Endothelial cell of umbilical vein (primary cell): Measurements from ENCODE around the gene CEP350. TPM values are rescaled to one million over a fixed set of nuclear protein-coding genes. Genes with fewer than 3 reads are reported as not detected.

Source experiments
- BruUV-seq: library from RNA; stranded (reverse); fragments of 400-500 nt; replicated peaks from 2 replicates; lab custom pipeline; 2021; lab: Mats Ljungman, UMichigan
- CTCF ChIA-PET: fragments of 300-600, 350-600 bp; sonication (Branson Sonifier 250); formaldehyde crosslinking; loops from one replicate; lab custom pipeline; 2021; ENCODE audit warnings: antibody characterized with exemption, inconsistent platforms; lab: Charles Lee
- POLR2A ChIA-PET: fragments of 300-600, 350-600 bp; sonication (Branson Sonifier 250); formaldehyde crosslinking; loops from one replicate; lab custom pipeline; 2021; ENCODE audit warnings: antibody characterized with exemption, inconsistent platforms; lab: Charles Lee
- DNase-seq: peaks from one replicate; pipeline ENCODE4 v3.0.0-alpha.2; 2011; ENCODE audit warnings: low read depth, low spot score
- FAIRE-seq: peaks from 2 replicates; lab custom pipeline; 2011; peaks lifted over from hg19 to GRCh38; lab: Jason Lieb, UNC
- H2AFZ ChIP-seq: 2 replicates; pipeline ENCODE4 v1.6.0; 2012; ENCODE audit warnings: low read depth, low read length, control low read depth, inconsistent platforms
- H3K27ac ChIP-seq: 2 replicates; pipeline ENCODE4 v1.5.1; 2011; ENCODE audit warnings: low read depth, mild to moderate bottlenecking, control low read depth, low read length, moderate library complexity; ENCODE audit not compliant: insufficient read depth
- H3K27me3 ChIP-seq, 2 experiments: 2 replicates each; pipeline versions ENCODE4 v1.6.0 to v1.6.1; 2011; ENCODE audit warnings: low read length in 2 of 2, mixed read lengths in 1 of 2; ENCODE audit not compliant: control insufficient read depth in 2 of 2, insufficient read depth in 2 of 2
- H3K36me3 ChIP-seq, 2 experiments: 2 replicates in 1 of 2; 3 replicates in 1 of 2; pipeline ENCODE4 v1.5.1; 2011; ENCODE audit warnings: low read length in 2 of 2, mild to moderate bottlenecking in 1 of 2, moderate library complexity in 1 of 2; ENCODE audit not compliant: control insufficient read depth in 2 of 2, insufficient read depth in 2 of 2; ENCODE audit errors: extremely low read depth in 1 of 2
- H3K4me1 ChIP-seq: 3 replicates; pipeline ENCODE4 v1.5.1; 2011; ENCODE audit warnings: mild to moderate bottlenecking, low read length; ENCODE audit not compliant: control insufficient read depth, insufficient read depth; ENCODE audit errors: extremely low read depth
- H3K4me2 ChIP-seq: 2 replicates; pipeline ENCODE4 v1.6.1; 2011; ENCODE audit warnings: low read length, control low read depth, mixed read lengths; ENCODE audit not compliant: insufficient read depth
- H3K4me3 ChIP-seq, 3 experiments: fragments of 200-600 bp in 1 of 3; sonication (generic), shearing (Covaris generic) in 1 of 3; replicated peaks in 1 of 3; 2 replicates each; pipeline ENCODE4 v1.5.1; 2011 to 2016; ENCODE audit warnings: control low read depth in 3 of 3, low read length in 3 of 3, mild to moderate bottlenecking in 2 of 3, inconsistent platforms in 1 of 3, low read depth in 1 of 3, moderate library complexity in 1 of 3; ENCODE audit not compliant: insufficient read depth in 1 of 3
- H3K79me2 ChIP-seq: 2 replicates; pipeline ENCODE4 v1.6.0; 2012; ENCODE audit warnings: low read length, inconsistent platforms; ENCODE audit not compliant: control insufficient read depth, insufficient read depth
- H3K9ac ChIP-seq: replicated peaks from 2 replicates; pipeline ENCODE3; 2011; ENCODE audit warnings: low read length, control low read depth; ENCODE audit not compliant: insufficient read depth; ENCODE audit errors: extremely low read depth
- H3K9me1 ChIP-seq: replicated peaks from 3 replicates; pipeline ENCODE4 v1.6.0; 2011; ENCODE audit warnings: mild to moderate bottlenecking, low read length; ENCODE audit not compliant: control insufficient read depth, insufficient read depth; ENCODE audit errors: extremely low read depth
- H3K9me3 ChIP-seq: replicated peaks from 2 replicates; pipeline ENCODE4 v1.5.1; 2012; ENCODE audit warnings: low read length, inconsistent platforms; ENCODE audit not compliant: control insufficient read depth, insufficient read depth
- H4K20me1 ChIP-seq: replicated peaks from 2 replicates; pipeline ENCODE3; 2011; ENCODE audit warnings: mild to moderate bottlenecking, low read length; ENCODE audit not compliant: control insufficient read depth, insufficient read depth; ENCODE audit errors: extremely low read depth
- JUN ChIP-seq: IDR thresholded peaks from 2 replicates; pipeline ENCODE4 v1.6.1; 2011; ENCODE audit warnings: borderline replicate concordance, low read depth; ENCODE audit not compliant: insufficient read length, insufficient read depth
- POLR2A ChIP-seq: IDR thresholded peaks from 2 replicates; pipeline ENCODE4 v1.6.1; 2012; ENCODE audit warnings: low read depth, mild to moderate bottlenecking, control low read depth, low read length
- POLR2AphosphoS5 ChIP-seq: IDR thresholded peaks from 2 replicates; pipeline ENCODE4 v1.6.1; 2012; ENCODE audit warnings: low read depth, mild to moderate bottlenecking, control low read depth, low read length, moderate library complexity; ENCODE audit not compliant: insufficient read depth
- dilution Hi-C: fragments of 300-500 bp; cut with MboI; formaldehyde crosslinking; loops from one replicate; pipeline ENCODE4 v1.15.0; 2019; ENCODE audit warnings: low sequenced_read_pairs; ENCODE audit not compliant: extremely low pct_ligation_motif_present
- intact Hi-C: fragments of 100-400 bp; cut with micrococcal nuclease; formaldehyde crosslinking; loops from one replicate; pipeline ENCODE4 v1.10.0; 2022
- polyA plus RNA-seq, 4 experiments: library from polyadenylated mRNA; depleted of rRNA in 3 of 4; stranded (reverse) in 3 of 4; unstranded in 1 of 4; fragments of >200 nt; gene quantifications; 2 replicates each; pipeline versions ENCODE4 v1.2.1 to v1.2.3, GENCODE V29; 2011 to 2012; ENCODE audit warnings: missing spikeins in 1 of 4
- total RNA-seq: library from RNA; stranded (reverse); gene quantifications from 2 replicates; pipeline ENCODE4 v1.2.3, GENCODE V29; 2021
- TF ChIP-seq, protein P1 (sequence below), 2 donors: IDR thresholded peaks; 1 replicate in 1 of 2; 2 replicates in 1 of 2; pipeline ENCODE4 v1.5.1; 2011; ENCODE audit warnings: low read length in 2 of 2, mild to moderate bottlenecking in 2 of 2, moderate library complexity in 2 of 2, control low read depth in 1 of 2, inconsistent platforms in 1 of 2, low read depth in 1 of 2; ENCODE audit not compliant: insufficient read depth in 1 of 2; ENCODE audit errors: extremely low read depth in 1 of 2
- TF ChIP-seq, protein P2 (sequence below): IDR thresholded peaks from 2 replicates; pipeline ENCODE4 v1.6.1; 2011; ENCODE audit not compliant: insufficient read depth, insufficient read length

The CEP350 gene
- total and polyA plus RNA-seq, 2 donors (not counting 3 experiments of a cell fraction or from before 2014, with no cell fraction given), result 4.8 to 30.1 TPM

DNA sequence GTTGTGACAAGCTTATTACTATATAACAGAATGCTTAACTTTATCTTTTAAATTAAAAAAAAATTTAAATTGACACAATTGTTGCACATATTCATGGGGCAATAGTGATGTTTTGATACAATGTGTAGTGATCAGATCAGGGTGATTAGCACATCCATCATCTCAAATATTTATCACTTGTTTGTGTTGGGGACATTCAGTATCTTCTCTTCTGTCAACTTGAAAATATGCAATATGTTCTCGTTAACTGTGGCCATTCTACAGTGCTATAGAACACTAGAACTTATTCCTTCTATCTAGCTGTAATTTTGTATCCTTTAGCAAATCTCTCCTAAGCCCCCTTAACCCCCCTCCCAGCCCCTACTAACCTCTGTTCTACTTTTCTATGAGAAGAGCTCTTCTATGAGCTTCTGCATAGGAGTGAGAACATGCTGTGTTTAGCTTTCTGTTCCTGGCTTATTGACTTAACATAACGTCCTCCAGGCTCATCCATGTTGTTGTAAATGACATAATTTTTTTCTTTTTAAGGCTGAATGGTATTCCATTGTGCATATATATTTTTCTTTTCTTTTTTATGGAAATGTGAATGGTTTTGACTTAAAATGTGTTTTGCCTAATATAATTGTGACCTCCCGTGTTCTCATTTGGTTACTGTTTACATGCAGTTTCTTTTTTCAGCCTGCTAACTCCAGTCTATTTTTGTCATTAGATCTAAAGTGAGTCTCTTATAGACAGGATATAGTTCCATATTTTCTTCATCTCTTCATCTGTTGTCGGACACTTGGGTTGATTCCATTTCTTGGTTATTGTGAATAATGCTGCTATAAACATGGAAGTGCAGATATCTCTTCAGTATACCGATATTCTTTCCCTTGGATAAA, 23.8 kb downstream of the CEP350 start:
- H3K4me1 ChIP-seq, result peaks cover 5% of the 10 kb centered on the region
- H3K36me3 ChIP-seq, result no peaks in the 10 kb centered on the region
- H3K9me1 ChIP-seq, result no peaks in the 10 kb centered on the region
- H3K9me3 ChIP-seq, result no peaks in the 10 kb centered on the region
- CTCF ChIA-PET, result interaction anchor here (0.9 to 1.3 kb wide), 5 partner anchors 10 to 201 kb away, joined by 3 to 6 read pairs (median 4); no protein-coding TSS in a partner anchor
- TF ChIP-seq, protein P1, sequence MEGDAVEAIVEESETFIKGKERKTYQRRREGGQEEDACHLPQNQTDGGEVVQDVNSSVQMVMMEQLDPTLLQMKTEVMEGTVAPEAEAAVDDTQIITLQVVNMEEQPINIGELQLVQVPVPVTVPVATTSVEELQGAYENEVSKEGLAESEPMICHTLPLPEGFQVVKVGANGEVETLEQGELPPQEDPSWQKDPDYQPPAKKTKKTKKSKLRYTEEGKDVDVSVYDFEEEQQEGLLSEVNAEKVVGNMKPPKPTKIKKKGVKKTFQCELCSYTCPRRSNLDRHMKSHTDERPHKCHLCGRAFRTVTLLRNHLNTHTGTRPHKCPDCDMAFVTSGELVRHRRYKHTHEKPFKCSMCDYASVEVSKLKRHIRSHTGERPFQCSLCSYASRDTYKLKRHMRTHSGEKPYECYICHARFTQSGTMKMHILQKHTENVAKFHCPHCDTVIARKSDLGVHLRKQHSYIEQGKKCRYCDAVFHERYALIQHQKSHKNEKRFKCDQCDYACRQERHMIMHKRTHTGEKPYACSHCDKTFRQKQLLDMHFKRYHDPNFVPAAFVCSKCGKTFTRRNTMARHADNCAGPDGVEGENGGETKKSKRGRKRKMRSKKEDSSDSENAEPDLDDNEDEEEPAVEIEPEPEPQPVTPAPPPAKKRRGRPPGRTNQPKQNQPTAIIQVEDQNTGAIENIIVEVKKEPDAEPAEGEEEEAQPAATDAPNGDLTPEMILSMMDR (IDR thresholded peaks at IDR 0.05; ENCODE audit: extremely low read depth in 1 of 2, insufficient read depth in 1 of 2, low read depth in 1 of 2, low read length in 2 of 2), result no peak
- TF ChIP-seq, protein P2, sequence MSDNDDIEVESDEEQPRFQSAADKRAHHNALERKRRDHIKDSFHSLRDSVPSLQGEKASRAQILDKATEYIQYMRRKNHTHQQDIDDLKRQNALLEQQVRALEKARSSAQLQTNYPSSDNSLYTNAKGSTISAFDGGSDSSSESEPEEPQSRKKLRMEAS, result no peak
- no peak for TF ChIP-seq POLR2AphosphoS5
- TF ChIP-seq POLR2A, result no peak
- TF ChIP-seq JUN, result no peak
- no peak for FAIRE-seq
- intact Hi-C loops (no loop called here), dilution Hi-C loops (no loop called here)
- H3K27me3 ChIP-seq, result no peaks in the 10 kb centered on the region
- no peak overlapping the region for H3K9ac ChIP-seq
- DNase-seq, result no peak
- no peak overlapping the region for H3K4me2 ChIP-seq
- H3K79me2 ChIP-seq, result peaks cover 59% of the 10 kb centered on the region
- no peak overlapping the region for H3K4me3 ChIP-seq
- no peak overlapping the region for H2AFZ ChIP-seq
- POLR2A ChIA-PET, result no interaction called here
- H3K27ac ChIP-seq, result no peak overlapping the region
- BruUV-seq, result no TSS peak
- H4K20me1 ChIP-seq, result peaks cover 7% of the 10 kb centered on the region
